HepG2 (cell line): ENCODE results near the gene SYPL1. TPM values are rescaled to one million over a fixed set of nuclear protein-coding genes. Genes with fewer than 3 reads are reported as not detected.
A peak's percentile ranks its signal among the peaks of the same experiment; 100 is the strongest.

ENCODE experiments used
- ATAC-seq: fragments of 200-7000 bp; cut with Tn5 transposase; 3 replicates; pipeline ENCODE4 v1.9.1; 2020; ENCODE audit warnings: mild to moderate bottlenecking, moderate library complexity
- BruUV-seq: library from RNA; stranded (reverse); fragments of 400-500 nt; replicated peaks from 2 replicates; lab custom pipeline; 2021; lab: Mats Ljungman, UMichigan
- CTCF ChIA-PET: fragments of 300-600 bp; formaldehyde crosslinking; extraction: SDS; loops from one replicate; lab custom pipeline; 2021; ENCODE audit warnings: low total read pairs, inconsistent platforms, low intra/inter-chr PET ratio; lab: Yijun Ruan, JAX
- POLR2A ChIA-PET: fragments of 350-600 bp; sonication (Branson Sonifier 250); formaldehyde crosslinking; loops from one replicate; lab custom pipeline; 2020; ENCODE audit warnings: antibody characterized with exemption, inconsistent platforms; lab: Yijun Ruan, JAX
- DNase-seq: peaks from one replicate; pipeline ENCODE4 v3.0.0-alpha.2; 2015; ENCODE audit warnings: low spot score
- FAIRE-seq: peaks from 3 replicates; lab custom pipeline; 2011; peaks lifted over from hg19 to GRCh38; lab: Jason Lieb, UNC
- H2AFZ ChIP-seq: one replicate; pipeline ENCODE4 v1.6.1; 2011; ENCODE audit warnings: low read length, inconsistent platforms
- H3K27ac ChIP-seq: fragments of 300-600 bp; 3 replicates; pipeline ENCODE4 v1.8.0; 2011; ENCODE audit warnings: mixed run types, mild to moderate bottlenecking, mixed read lengths, low read length, inconsistent platforms; ENCODE audit not compliant: insufficient read depth; ENCODE audit errors: extremely low read length
- H3K27me3 ChIP-seq, 2 experiments: fragments of 200-600 bp in 1 of 2; 2 replicates in 1 of 2; 3 replicates in 1 of 2; pipeline versions ENCODE4 v1.6.0 to v1.8.0; 2011; ENCODE audit warnings: low read length in 2 of 2, mild to moderate bottlenecking in 2 of 2, moderate library complexity in 2 of 2, inconsistent platforms in 1 of 2; ENCODE audit not compliant: insufficient read depth in 2 of 2, control insufficient read depth in 1 of 2
- H3K36me3 ChIP-seq, 2 experiments: fragments of 200-600 bp in 1 of 2; replicated peaks in 1 of 2; 2 replicates in 1 of 2; 3 replicates in 1 of 2; pipeline versions ENCODE4 v1.5.1 to v1.8.0; 2011; ENCODE audit warnings: low read length in 2 of 2, inconsistent platforms in 1 of 2; ENCODE audit not compliant: insufficient read depth in 2 of 2, control insufficient read depth in 1 of 2
- H3K4me1 ChIP-seq: 2 replicates; pipeline ENCODE4 v1.5.1; 2012; ENCODE audit warnings: low read length, inconsistent platforms; ENCODE audit not compliant: insufficient read depth
- H3K4me2 ChIP-seq: 2 replicates; pipeline ENCODE4 v1.6.0; 2011; ENCODE audit warnings: low read depth, low read length, inconsistent platforms
- H3K4me3 ChIP-seq, 3 experiments: fragments of 200-600 bp in 1 of 3; sonication (generic), shearing (Covaris generic) in 1 of 3; replicated peaks in 1 of 3; 2 replicates each; pipeline ENCODE4 v1.5.1; 2011 to 2016; ENCODE audit warnings: low read length in 3 of 3, inconsistent platforms in 2 of 3, low read depth in 2 of 3, mild to moderate bottlenecking in 2 of 3, control low read depth in 1 of 3, mixed read lengths in 1 of 3; ENCODE audit not compliant: insufficient read depth in 1 of 3
- H3K79me2 ChIP-seq: one replicate; pipeline ENCODE4 v1.6.1; 2011; ENCODE audit warnings: low read length, inconsistent platforms; ENCODE audit not compliant: insufficient read depth
- H3K9ac ChIP-seq: 2 replicates; pipeline ENCODE4 v1.6.0; 2011; ENCODE audit warnings: mild to moderate bottlenecking, low read depth, low read length, inconsistent platforms; ENCODE audit not compliant: insufficient read depth
- H3K9me3 ChIP-seq: 2 replicates; pipeline ENCODE4 v1.5.1; 2012; ENCODE audit warnings: mild to moderate bottlenecking, low read length
- H4K20me1 ChIP-seq: 2 replicates; pipeline ENCODE4 v1.6.0; 2011; ENCODE audit warnings: inconsistent platforms, mild to moderate bottlenecking, low read length, moderate library complexity; ENCODE audit not compliant: insufficient read depth
- CENPT ChIP-seq: sonication (generic); formaldehyde crosslinking; IDR thresholded peaks from 2 replicates; pipeline ENCODE4 v1.8.0; 2022; ENCODE audit warnings: low read depth, mild to moderate bottlenecking, moderate library complexity, missing genetic modification reagents
- GABPB1 ChIP-seq: IDR thresholded peaks from 2 replicates; pipeline ENCODE4 v1.6.1; 2016; ENCODE audit warnings: mild to moderate bottlenecking, missing genetic modification reagents, moderate library complexity, missing compliant biosample characterization
- IKZF1 ChIP-seq: fragments of 450-650 bp; IDR thresholded peaks from 2 replicates; pipeline ENCODE4 v1.7.1; 2016
- MAZ ChIP-seq, 2 experiments: sonication (generic) in 1 of 2; formaldehyde crosslinking in 1 of 2; IDR thresholded peaks; 2 replicates each; pipeline versions ENCODE4 v1.5.0 to v1.6.1; 2012 to 2020; ENCODE audit warnings: low read depth in 2 of 2, mild to moderate bottlenecking in 2 of 2, borderline replicate concordance in 1 of 2, improper control_type of control experiment in 1 of 2, low read length in 1 of 2, missing genetic modification reagents in 1 of 2, moderate library complexity in 1 of 2
- MEIS1 ChIP-seq: sonication (generic); formaldehyde crosslinking; IDR thresholded peaks from 2 replicates; pipeline ENCODE4 v1.9.0; 2021; ENCODE audit warnings: mild to moderate bottlenecking, missing genetic modification reagents, moderate library complexity, borderline replicate concordance
- NONO ChIP-seq, 2 experiments: fragments of 450-650 bp in 1 of 2; sonication (generic) in 1 of 2; formaldehyde crosslinking in 1 of 2; IDR thresholded peaks in 1 of 2; conservative IDR thresholded peaks in 1 of 2; 2 replicates each; pipeline versions ENCODE4 v1.6.1 to v1.8.0; 2017 to 2022; ENCODE audit warnings: mild to moderate bottlenecking in 1 of 2, missing genetic modification reagents in 1 of 2, moderate library complexity in 1 of 2
- RARA ChIP-seq: IDR thresholded peaks from 2 replicates; pipeline ENCODE4 v1.6.1; 2016; ENCODE audit warnings: missing genetic modification reagents, missing compliant biosample characterization
- REXO4 ChIP-seq: sonication (generic); formaldehyde crosslinking; IDR thresholded peaks from 2 replicates; pipeline ENCODE4 v1.8.0; 2022; ENCODE audit warnings: missing genetic modification reagents, mild to moderate bottlenecking, borderline replicate concordance
- SALL1 ChIP-seq: sonication (generic); formaldehyde crosslinking; IDR thresholded peaks from 2 replicates; pipeline ENCODE4 v1.8.0; 2022; ENCODE audit warnings: mild to moderate bottlenecking, missing genetic modification reagents
- SP4 ChIP-seq: sonication (generic); formaldehyde crosslinking; IDR thresholded peaks from 2 replicates; pipeline ENCODE4 v1.8.1; 2023; ENCODE audit warnings: mild to moderate bottlenecking, missing genetic modification reagents
- STAG1 ChIP-seq: sonication (generic); formaldehyde crosslinking; IDR thresholded peaks from 2 replicates; pipeline ENCODE4 v1.4.0; 2020; ENCODE audit warnings: missing genetic modification reagents
- ZBTB3 ChIP-seq: sonication (generic); formaldehyde crosslinking; IDR thresholded peaks from 2 replicates; pipeline ENCODE4 v1.4.0; 2020; ENCODE audit warnings: low read depth, mild to moderate bottlenecking, moderate library complexity, missing genetic modification reagents, borderline replicate concordance
- ZFP36L1 ChIP-seq: sonication (generic); formaldehyde crosslinking; IDR thresholded peaks from 2 replicates; pipeline ENCODE4 v1.8.0; 2022; ENCODE audit warnings: mild to moderate bottlenecking, missing genetic modification reagents, moderate library complexity
- ZNF30 ChIP-seq: sonication (generic); formaldehyde crosslinking; IDR thresholded peaks from 2 replicates; pipeline ENCODE4 v1.5.0; 2020; ENCODE audit warnings: mild to moderate bottlenecking, missing genetic modification reagents
- ZNF367 ChIP-seq: sonication (generic); formaldehyde crosslinking; IDR thresholded peaks from 2 replicates; pipeline ENCODE4 v1.4.0; 2020; ENCODE audit warnings: missing genetic modification reagents, borderline replicate concordance
- ZNF670 ChIP-seq: sonication (generic); formaldehyde crosslinking; IDR thresholded peaks from 2 replicates; pipeline ENCODE4 v1.8.0; 2022; ENCODE audit warnings: mild to moderate bottlenecking, missing genetic modification reagents, borderline replicate concordance
- ZNF790 ChIP-seq: sonication (generic); formaldehyde crosslinking; IDR thresholded peaks from 2 replicates; pipeline ENCODE4 v1.8.0; 2022; ENCODE audit warnings: missing genetic modification reagents, mild to moderate bottlenecking, borderline replicate concordance
- ZSCAN22 ChIP-seq: sonication (generic); formaldehyde crosslinking; IDR thresholded peaks from 2 replicates; pipeline ENCODE4 v1.4.0; 2020; ENCODE audit warnings: mild to moderate bottlenecking, missing genetic modification reagents
- WGBS: methylation state at CpG from one replicate; pipeline ENCODE4 v1.1.6; 2017; ENCODE audit warnings: low lambda C conversion rate; 5-methylcytosine and 5-hydroxymethylcytosine counted together
- in situ Hi-C: cut with HindIII; loops from 2 replicates; pipeline ENCODE4 v1.10.0; 2017; ENCODE audit warnings: low pct_unique_long_range_greater_than_20kb; ENCODE audit not compliant: extremely low pct_ligation_motif_present
- intact Hi-C: fragments of 100-400 bp; cut with micrococcal nuclease; formaldehyde crosslinking; loops from one replicate; pipeline ENCODE4 v1.10.0; 2022; ENCODE audit not compliant: unreplicated experiment
- polyA plus RNA-seq, 8 experiments: library from polyadenylated mRNA; depleted of rRNA in 3 of 8; stranded (reverse) in 7 of 8; unstranded in 1 of 8; fragments of >200 nt; fragmentation: Illumina TruSeq in 4 of 8; extraction: Trizol in 4 of 8; gene quantifications; 2 replicates each; pipeline versions ENCODE4 v1.2.1 to v1.2.3, GENCODE V29; 2011 to 2016; ENCODE audit warnings: low read depth in 4 of 8, missing spikeins in 1 of 8, mixed read lengths in 1 of 8; ENCODE audit not compliant: insufficient read depth in 1 of 8
- total RNA-seq, 5 experiments: library from RNA; depleted of rRNA; stranded (reverse); fragments of >200 nt; fragmentation: Illumina TruSeq; extraction: Trizol; gene quantifications; 2 replicates each; pipeline ENCODE4 v1.2.3, GENCODE V29; 2016; ENCODE audit warnings: low read depth in 1 of 5
- TF ChIP-seq, protein P1 (sequence below): IDR thresholded peaks from 2 replicates; pipeline ENCODE4 v1.6.1; 2016; ENCODE audit warnings: missing compliant biosample characterization, missing genetic modification reagents, borderline replicate concordance
- TF ChIP-seq, protein P2 (sequence below): sonication (generic); formaldehyde crosslinking; IDR thresholded peaks from 2 replicates; pipeline ENCODE4 v1.4.0; 2020; ENCODE audit warnings: missing genetic modification reagents

Gene SYPL1
- total and polyA plus RNA-seq, 2 of the 13 experiments (the other 11 are each of a cell fraction or from before 2014, with no cell fraction given): 27.5 to 40.2 TPM

- TF ChIP-seq ZNF367 (CRISPR knock-in tag) (no peak), ZNF790 (CRISPR knock-in tag) (no peak), GABPB1 (no peak), ZBTB3 (CRISPR knock-in tag) (no peak), ZNF30 (CRISPR knock-in tag) (no peak), IKZF1 (no peak), MAZ (IDR thresholded peaks at IDR 0.05; ENCODE audit: borderline replicate concordance, low read depth, low read length) (no peak), MAZ (CRISPR knock-in tag; IDR thresholded peaks at IDR 0.05; ENCODE audit: low read depth) (no peak)
- TF ChIP-seq, protein P1, sequence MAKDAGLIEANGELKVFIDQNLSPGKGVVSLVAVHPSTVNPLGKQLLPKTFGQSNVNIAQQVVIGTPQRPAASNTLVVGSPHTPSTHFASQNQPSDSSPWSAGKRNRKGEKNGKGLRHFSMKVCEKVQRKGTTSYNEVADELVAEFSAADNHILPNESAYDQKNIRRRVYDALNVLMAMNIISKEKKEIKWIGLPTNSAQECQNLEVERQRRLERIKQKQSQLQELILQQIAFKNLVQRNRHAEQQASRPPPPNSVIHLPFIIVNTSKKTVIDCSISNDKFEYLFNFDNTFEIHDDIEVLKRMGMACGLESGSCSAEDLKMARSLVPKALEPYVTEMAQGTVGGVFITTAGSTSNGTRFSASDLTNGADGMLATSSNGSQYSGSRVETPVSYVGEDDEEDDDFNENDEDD: no peak
Measured at GRCh38 chr7:106155027-106155426, 42.9 kb upstream of the SYPL1 start (continued).

- 31% methylated on average over 15 of the region's 15 CpGs for WGBS
- in situ Hi-C loops: loop anchor here (5.0 kb wide), 1 partner anchor 97 kb away; no protein-coding TSS in a partner anchor
- TF ChIP-seq REXO4 (CRISPR knock-in tag) (no peak), SP4 (CRISPR knock-in tag) (no peak), ZFP36L1 (CRISPR knock-in tag) (no peak), NONO (IDR thresholded peaks at IDR 0.05) (no peak), NONO (CRISPR knock-in tag; conservative IDR thresholded peaks at IDR 0.05) (no peak), ZNF670 (CRISPR knock-in tag) (no peak), MEIS1 (no peak), STAG1 (CRISPR knock-in tag) (peak; percentile 99), ZSCAN22 (CRISPR knock-in tag) (no peak), RARA (no peak), CENPT (CRISPR knock-in tag) (no peak), SALL1 (CRISPR knock-in tag) (peak; percentile 28; the same call in 1 of the 2 replicates)
- TF ChIP-seq, protein P2, sequence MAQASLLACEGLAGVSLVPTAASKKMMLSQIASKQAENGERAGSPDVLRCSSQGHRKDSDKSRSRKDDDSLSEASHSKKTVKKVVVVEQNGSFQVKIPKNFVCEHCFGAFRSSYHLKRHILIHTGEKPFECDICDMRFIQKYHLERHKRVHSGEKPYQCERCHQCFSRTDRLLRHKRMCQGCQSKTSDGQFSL: no peak
Measured at GRCh38 chr7:106153891-106154449, 41.9 kb upstream of the SYPL1 start.

More at GRCh38 chr7:106153891-106154449, 41.9 kb upstream of the SYPL1 start:
- DNase-seq: peak; percentile 54
- BruUV-seq: no TSS peak
- Histone ChIP-seq H2AFZ (no peak overlapping the region), H3K4me3 (no peak overlapping the region), H3K27ac (no peak overlapping the region), H3K27me3 (peaks cover 2 to 19% of the 10 kb centered on the region in 2 experiments; a peak in 3 of 5 replicates), H3K9ac (no peak overlapping the region), H4K20me1 (no peaks in the 10 kb centered on the region), H3K79me2 (no peaks in the 10 kb centered on the region), H3K36me3 (no peaks in the 10 kb centered on the region), H3K4me2 (no peak overlapping the region), H3K9me3 (no peaks in the 10 kb centered on the region), H3K4me1 (peaks cover 13% of the 10 kb centered on the region)
- POLR2A ChIA-PET: interaction anchor here (0.7 kb wide), 2 partner anchors 11 to 42 kb away, joined by 3 read pairs; partner anchors contain the start of gene SYPL1
- intact Hi-C loops: loop anchor here (1.0 to 10.0 kb wide), 3 partner anchors 97 to 399 kb away; no protein-coding TSS in a partner anchor
- peak; percentile 74 for FAIRE-seq
- CTCF ChIA-PET: interaction anchor here (1.1 to 5.2 kb wide), 2 partner anchors 96 to 219 kb away, joined by 3 to 94 read pairs; no protein-coding TSS in a partner anchor
- peak; percentile 98 for ATAC-seq
